GM13977 (cell line): Measurements from ENCODE around the gene PARD6G.
"Not testable (repeated sequence)": the region's sequence is repeated elsewhere in the genome, so short reads cannot be mapped to it uniquely, and the experiment has no call there.

ENCODE experiments used
- DNase-seq: peaks from one replicate; pipeline ENCODE4 v3.0.0; 2012; ENCODE audit warnings: low spot score
- in situ Hi-C: fragments of 300-500 bp; cut with MboI; formaldehyde crosslinking; loops from one replicate; pipeline ENCODE4 v1.12.0; 2022; ENCODE audit warnings: low sequenced_read_pairs, low pct_unique_long_range_greater_than_20kb, mixed read lengths, inconsistent platforms; ENCODE audit not compliant: unreplicated experiment
- TF ChIP-seq, protein P1 (sequence below): IDR thresholded peaks from 2 replicates; pipeline ENCODE4 v1.5.1; 2012; ENCODE audit warnings: mild to moderate bottlenecking, control low read depth; ENCODE audit not compliant: insufficient read depth; ENCODE audit errors: extremely low read depth, missing control alignments

Gene PARD6G

DNA sequence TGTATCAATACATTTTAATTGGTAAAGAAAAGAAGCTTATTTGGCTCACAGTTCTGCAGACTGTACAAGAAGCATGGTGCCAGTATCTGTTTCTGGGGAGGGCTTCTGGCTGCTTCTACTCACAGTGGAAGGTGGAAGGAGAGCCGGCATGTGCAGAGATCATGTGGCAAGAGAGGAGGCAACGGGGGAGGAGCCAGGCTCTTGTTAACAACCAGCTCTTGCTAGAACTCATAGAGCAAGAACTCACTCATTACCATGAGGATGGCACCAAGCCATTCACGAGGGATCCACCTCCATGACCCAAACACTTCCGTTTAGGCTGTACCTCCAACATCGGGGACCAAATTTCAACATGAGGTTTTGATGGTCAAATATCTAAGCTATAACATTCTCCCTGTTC, 7.5 kb downstream of the PARD6G start:
- in situ Hi-C loops: no loop called here
- TF ChIP-seq, protein P1, sequence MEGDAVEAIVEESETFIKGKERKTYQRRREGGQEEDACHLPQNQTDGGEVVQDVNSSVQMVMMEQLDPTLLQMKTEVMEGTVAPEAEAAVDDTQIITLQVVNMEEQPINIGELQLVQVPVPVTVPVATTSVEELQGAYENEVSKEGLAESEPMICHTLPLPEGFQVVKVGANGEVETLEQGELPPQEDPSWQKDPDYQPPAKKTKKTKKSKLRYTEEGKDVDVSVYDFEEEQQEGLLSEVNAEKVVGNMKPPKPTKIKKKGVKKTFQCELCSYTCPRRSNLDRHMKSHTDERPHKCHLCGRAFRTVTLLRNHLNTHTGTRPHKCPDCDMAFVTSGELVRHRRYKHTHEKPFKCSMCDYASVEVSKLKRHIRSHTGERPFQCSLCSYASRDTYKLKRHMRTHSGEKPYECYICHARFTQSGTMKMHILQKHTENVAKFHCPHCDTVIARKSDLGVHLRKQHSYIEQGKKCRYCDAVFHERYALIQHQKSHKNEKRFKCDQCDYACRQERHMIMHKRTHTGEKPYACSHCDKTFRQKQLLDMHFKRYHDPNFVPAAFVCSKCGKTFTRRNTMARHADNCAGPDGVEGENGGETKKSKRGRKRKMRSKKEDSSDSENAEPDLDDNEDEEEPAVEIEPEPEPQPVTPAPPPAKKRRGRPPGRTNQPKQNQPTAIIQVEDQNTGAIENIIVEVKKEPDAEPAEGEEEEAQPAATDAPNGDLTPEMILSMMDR: no peak
- DNase-seq: no peak

DNA sequence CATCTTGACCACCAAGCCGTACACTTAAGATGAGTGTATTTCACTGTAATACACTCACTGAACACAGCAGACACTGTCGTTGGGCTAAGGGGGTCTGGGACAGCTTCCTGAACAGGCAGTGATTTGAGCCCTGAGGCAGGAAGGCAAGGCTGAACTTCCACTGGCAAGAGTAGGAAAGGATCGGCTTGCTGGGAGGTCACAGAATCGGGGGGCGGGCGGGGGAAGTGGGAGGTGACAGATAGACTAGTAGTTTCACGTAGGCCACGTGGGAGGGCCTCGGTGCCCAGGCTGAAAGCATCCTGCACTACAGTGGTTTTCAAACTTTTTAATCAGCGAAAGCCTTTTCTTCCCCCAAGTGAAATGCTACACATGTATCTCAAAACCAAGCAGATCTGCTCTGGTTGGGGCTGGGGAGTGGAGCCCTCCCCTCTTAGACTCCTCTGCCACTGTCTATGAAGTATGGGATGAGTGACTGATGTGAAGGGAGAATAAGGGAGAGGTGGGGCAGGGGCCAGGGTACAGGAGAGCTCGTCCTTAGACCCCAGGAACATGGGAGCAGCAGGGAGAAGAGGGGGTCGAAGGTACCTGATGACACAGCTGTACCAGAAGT, 8.6 kb downstream of the PARD6G start:
- in situ Hi-C loops: no loop called here
- TF ChIP-seq, protein P1: no peak
- DNase-seq: no peak

DNA sequence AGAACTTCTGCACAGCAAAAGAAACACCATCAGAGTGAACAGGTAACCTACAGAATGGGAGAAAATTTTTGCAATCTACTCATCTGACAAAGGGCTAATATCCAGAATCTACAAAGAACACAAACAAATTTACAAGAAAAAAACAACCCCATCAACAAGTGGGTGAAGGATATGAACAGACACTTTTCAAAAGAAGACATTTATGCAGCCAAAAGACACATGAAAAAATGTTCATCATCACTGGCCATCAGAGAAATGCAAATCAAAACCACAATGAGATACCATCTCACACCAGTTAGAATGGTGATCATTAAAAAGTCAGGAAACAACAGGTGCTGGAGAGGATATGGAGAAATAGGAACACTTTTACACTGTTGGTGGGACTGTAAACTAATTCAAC, 9.8 kb downstream of the PARD6G start:
- in situ Hi-C loops, DNase-seq: not testable (repeated sequence)

DNA sequence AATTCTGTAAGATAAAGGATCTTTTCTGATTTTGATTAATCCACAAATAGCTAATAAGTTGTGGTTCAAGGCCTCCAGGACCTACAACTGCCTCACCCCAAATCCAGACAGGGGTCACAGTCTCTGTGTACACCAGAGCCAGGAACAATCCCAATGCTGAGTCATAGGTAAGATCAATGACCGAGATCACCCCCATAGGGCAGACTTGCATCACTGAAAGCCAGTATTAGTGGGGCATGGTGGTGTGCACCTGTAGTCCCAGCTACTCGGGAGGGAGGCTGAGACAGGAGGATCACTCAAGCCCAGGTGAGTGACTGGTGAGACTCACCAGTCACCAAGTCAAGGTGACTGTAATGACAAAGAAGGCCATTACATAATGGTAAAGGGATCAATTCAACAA, 12.9 kb downstream of the PARD6G start:
- in situ Hi-C loops: no loop called here
- no peak for DNase-seq
- TF ChIP-seq, protein P1: no peak

DNA sequence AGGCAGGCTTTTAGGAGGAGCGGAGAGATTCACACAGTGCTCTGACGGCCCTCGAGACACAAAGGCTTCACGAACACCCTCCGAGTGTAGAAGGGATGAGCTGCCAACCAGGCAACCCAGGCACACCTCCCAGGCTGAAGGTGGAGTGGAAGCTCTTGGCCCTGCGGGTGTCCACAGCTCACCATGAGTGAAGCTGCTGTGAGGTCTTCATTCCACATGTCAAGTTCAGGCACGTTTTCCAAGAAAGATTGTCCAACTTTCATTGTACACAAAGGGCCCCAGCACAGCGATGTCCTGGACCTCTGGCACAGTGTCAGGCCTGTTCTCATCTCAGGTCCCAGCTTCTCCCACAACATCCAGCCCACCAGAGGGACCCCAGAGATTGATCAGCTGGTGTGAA, 13.4 kb downstream of the PARD6G start:
- TF ChIP-seq, protein P1: no peak
- DNase-seq: no peak
- in situ Hi-C loops: no loop called here

DNA sequence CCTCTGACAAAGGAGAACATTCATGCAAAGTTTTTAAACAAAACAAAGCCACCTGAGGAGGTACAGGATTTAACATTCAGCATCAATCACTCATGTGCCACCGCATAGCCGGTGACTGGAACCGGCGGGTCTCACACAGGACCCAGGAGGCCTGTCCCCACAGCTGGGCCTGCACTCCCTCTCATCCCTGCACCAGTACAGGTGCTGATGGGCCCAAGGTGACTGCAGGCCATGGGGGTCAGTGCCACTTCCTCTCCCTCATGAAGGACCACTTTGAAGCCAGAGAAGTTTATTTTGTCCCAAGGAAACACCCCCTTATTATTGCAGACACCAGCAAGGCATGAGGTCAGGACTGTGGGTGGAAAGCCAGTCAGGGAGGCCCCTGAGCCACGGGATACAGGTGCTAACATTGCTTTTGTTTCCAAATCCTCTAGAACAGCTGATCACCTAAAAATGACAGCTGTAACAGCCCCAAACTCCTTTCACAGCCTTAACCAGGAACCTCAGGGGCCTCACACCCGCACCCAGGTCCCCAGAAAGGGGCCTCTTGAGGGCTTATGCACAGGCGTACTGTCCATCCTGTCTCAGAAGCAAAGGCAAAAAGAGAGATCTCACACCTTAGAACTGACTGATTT, 14.0 kb downstream of the PARD6G start:
- DNase-seq: no peak
- TF ChIP-seq, protein P1: no peak
- in situ Hi-C loops: no loop called here

DNA sequence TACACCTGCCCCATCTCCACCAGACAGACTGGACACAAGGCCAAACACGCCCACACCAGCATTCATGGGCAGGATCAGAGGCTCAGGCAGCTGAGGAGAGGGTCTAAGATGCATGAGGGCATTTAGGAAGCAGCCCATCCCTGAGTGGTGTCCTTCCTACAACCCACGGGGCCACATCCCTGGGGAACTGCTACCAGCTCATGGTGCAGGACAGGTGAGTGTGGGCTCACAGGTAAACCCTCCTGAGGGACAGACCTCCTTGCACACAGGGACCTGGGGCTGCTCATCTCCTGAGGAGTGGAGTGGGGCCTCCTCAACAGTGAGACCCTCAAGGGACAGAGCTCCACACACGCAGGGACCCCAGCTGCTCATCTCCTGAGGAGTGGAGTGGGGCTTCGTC, 14.6 kb downstream of the PARD6G start:
- no peak for DNase-seq

More for the DNA sequence above, 14.6 kb downstream of the PARD6G start:
- TF ChIP-seq, protein P1: no peak
- in situ Hi-C loops: no loop called here
